Activated effector memory CD4-positive, alpha-beta T cell treated with Interleukin-2 at 50 U/mL for 16 hours (primary cell): ENCODE measurements around the gene RPS21.
"Not testable (repeated sequence)": the region's sequence is repeated elsewhere in the genome, so short reads cannot be mapped to it uniquely, and the experiment has no call there.

Experiments used
- DNase-seq: peaks from one replicate; pipeline ENCODE4 v3.0.0-alpha.2; 2020

RPS21 gene

GRCh38 chr20:62366370-62367135, 20.4 kb upstream of the RPS21 start:
- DNase-seq: no peak

- DNase-seq: no peak
These were observed 19.7 kb upstream of the RPS21 start, which contains the start of gene LAMA5 for GRCh38 chr20:62367136-62367632. Gene LAMA5 (minus strand): TSS chr20:62367312. CDS start chr20:62367245, 67 bp downstream.

GRCh38 chr20:62367633-62368391, 19.1 kb upstream of the RPS21 start:
- no peak for DNase-seq

- no peak for DNase-seq
These were observed 18.4 kb upstream of the RPS21 start for GRCh38 chr20:62368392-62368975.

GRCh38 chr20:62368976-62369814, 17.7 kb upstream of the RPS21 start:
- no peak for DNase-seq

GRCh38 chr20:62369815-62370114, 17.1 kb upstream of the RPS21 start:
- no peak for DNase-seq

GRCh38 chr20:62370115-62370806, 16.6 kb upstream of the RPS21 start:
- no peak for DNase-seq

- DNase-seq: no peak
These were observed 15.9 kb upstream of the RPS21 start for GRCh38 chr20:62370807-62371587.

GRCh38 chr20:62371588-62372041, 15.3 kb upstream of the RPS21 start:
- no peak for DNase-seq

GRCh38 chr20:62372042-62372993, 14.6 kb upstream of the RPS21 start:
- no peak for DNase-seq

GRCh38 chr20:62373631-62374179, 13.2 kb upstream of the RPS21 start:
- not testable (repeated sequence) for DNase-seq

GRCh38 chr20:62374331-62375152, 12.4 kb upstream of the RPS21 start:
- DNase-seq: no peak

GRCh38 chr20:62376112-62377063, 10.5 kb upstream of the RPS21 start:
- no peak for DNase-seq

- DNase-seq: no peak
These were observed 9.8 kb upstream of the RPS21 start for GRCh38 chr20:62377064-62377461.

- DNase-seq: no peak
These were observed 9.2 kb upstream of the RPS21 start for GRCh38 chr20:62377615-62378178.

GRCh38 chr20:62378215-62378614, 8.7 kb upstream of the RPS21 start:
- DNase-seq: no peak

GRCh38 chr20:62381202-62381797, 5.6 kb upstream of the RPS21 start:
- no peak for DNase-seq
